HG03025 (cell line): ENCODE data around the gene DPY19L3.
A peak's percentile ranks its signal among the peaks of the same experiment; 100 is the strongest.
"Not testable (repeated sequence)": the region's sequence is repeated elsewhere in the genome, so short reads cannot be mapped to it uniquely, and the experiment has no call there.

Source experiments
- ATAC-seq: cut with Tn5 transposase; IDR thresholded peaks from one replicate; pipeline ENCODE4 v1.9.1; 2021; ENCODE audit warnings: mild to moderate bottlenecking, moderate library complexity; ENCODE audit not compliant: unreplicated experiment, low FRiP score

The DPY19L3 gene

DNA sequence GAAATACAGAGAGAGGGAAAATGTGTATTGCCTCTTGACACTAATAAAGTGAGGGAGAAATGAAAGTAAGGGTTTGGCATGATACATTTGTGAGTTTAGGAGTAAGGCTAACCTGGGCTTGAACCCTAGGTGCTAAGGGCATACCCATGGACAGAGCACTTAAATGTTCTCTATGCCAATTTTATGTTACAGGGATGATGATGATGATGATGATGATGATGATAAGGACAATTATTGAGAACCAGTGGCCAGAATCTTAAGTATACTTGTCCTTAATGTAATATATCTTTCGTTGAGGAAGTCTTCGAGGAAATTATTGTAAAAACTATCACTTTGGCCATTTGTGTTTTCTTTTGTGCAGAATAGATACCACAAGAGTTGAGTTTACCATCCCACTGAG lies 33.2 kb downstream of the DPY19L3 start:
- no peak for ATAC-seq

DNA sequence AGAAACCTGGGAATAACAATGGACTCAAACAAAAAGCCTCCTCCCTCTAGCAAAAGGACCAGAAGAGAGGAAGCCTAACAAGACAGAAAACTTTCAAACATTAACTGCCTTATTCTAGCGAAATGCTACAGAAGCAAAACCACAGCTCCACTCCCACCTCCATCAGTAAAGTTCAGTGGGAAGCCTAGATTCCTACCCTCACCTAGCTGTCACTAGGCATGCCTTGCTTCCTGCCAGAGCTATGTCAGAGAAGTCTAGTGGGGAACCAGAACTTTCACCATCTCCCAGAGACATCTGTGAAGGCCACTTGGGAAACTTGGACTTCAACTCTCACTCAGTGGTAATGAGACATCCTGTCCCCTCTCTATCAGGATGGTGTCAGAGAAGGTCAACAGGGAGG lies 37.1 kb downstream of the DPY19L3 start:
- no peak for ATAC-seq

DNA sequence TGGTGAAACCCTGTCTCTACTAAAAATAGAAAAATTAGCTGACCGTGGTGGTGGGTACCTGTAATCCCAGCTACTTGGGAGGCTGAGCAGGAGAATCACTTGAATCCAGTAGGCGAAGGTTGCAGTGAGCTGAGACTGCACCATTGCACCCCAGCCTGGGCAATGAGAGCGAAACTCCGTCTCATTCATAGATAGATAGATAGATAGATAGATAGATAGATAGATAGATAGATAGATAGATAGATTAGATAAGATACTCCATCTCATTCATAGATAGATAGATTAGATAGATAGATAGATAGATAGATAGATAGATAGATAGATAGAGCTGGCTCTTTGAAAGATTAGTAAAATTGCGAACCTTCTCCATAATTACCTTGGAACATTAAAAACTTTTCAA lies 42.0 kb downstream of the DPY19L3 start:
- ATAC-seq: not testable (repeated sequence)

DNA sequence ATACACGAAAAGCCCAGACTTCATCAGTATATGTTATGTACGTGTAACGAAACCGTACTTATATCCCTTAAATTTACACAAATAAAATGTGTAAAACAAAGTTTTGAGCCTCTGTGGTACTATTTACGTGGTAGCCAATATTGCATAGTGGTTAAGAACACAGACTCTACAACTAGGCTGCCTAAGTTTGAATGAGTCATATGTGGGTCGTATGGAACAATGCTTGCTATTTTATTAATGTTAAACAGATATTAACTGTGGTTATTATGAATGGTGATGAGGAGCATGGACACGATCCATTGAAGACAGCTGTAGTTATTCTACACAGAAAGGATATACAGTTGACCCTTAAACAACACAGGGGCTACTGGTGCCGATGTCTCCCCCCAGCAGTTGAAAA lies 42.5 kb downstream of the DPY19L3 start:
- ATAC-seq: no peak

DNA sequence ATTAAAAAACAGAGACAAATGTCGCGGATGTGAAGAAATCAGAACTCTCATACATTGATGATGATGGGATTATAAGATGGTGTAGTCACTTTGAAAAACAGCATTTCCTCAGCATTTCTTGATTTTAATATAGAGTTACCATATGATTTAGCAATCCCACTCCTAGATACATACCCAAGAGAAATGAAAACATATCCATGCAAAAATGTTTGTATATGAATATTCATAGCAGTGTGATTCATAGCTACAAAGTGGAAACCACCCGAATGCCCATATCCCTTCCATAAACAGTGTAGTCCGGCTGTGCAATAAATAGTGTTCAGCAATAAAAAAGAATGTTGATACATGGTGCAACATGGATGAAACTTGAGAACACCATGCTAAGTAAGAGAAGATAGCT lies 44.6 kb downstream of the DPY19L3 start:
- ATAC-seq: no peak

DNA sequence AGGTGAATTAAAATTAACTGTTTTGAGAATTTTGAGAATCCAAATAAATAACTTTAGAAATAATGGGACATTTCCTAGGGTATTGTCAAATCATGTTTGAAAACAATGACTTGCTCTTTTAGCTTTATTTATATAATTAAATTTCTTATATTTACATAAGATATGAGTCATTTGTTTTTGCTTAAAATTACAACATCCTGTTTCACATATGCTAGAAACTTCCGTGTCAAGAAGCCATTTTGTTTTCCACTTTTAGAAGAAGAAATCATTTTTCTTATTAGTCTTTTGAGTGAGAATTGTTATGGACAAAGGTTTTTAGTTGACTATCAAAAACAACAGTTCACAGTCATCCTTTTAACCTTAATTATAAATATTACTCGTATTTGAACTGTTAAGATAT lies 48.2 kb downstream of the DPY19L3 start:
- no peak for ATAC-seq

DNA sequence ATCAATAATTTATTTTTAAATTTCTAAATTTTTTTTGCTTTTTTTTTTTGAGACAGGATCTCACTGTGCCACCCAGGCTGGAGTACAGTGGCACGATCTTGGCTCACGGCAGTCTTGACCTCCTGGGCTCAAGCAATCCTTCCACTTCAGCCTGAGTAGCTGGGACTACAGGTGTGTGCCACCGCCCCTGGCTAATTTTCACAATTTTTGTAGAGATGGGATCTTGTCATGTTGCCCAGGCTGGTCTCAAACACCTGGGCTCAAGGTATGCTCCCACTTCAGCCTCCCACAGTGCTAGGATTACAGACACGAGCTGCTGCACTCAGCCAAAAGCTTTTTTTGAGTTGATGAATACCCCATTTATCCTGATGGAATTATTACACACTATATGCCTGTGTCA lies 50.8 kb downstream of the DPY19L3 start:
- ATAC-seq: no peak

DNA sequence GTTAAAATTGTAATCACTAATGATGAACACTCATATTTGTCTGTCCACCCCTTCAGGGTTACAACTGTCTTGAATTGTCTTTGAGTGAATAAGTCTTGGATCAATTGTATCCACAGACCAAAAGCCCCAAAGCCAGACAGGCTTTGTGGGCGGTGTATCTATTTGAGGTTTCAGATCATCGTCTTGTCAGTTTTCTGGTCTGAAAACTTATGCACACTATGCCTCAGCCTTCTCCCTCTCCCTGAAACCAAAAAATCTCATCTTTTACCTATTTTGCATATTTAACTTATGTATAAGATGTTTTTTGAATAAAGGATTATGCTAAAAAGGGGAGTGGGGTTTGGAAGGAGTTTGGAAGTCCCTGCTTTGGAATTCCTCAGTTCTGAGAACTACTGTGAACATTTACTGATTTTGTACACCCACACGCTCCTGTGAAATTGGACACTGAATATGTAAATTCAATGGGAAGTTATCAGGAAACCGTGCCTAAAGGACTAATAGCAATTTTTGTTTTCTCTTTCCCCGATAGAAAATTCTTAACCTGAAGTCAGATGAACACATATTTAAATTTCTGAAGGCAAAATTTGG lies 52.1 kb downstream of the DPY19L3 start:
- no peak for ATAC-seq

DNA sequence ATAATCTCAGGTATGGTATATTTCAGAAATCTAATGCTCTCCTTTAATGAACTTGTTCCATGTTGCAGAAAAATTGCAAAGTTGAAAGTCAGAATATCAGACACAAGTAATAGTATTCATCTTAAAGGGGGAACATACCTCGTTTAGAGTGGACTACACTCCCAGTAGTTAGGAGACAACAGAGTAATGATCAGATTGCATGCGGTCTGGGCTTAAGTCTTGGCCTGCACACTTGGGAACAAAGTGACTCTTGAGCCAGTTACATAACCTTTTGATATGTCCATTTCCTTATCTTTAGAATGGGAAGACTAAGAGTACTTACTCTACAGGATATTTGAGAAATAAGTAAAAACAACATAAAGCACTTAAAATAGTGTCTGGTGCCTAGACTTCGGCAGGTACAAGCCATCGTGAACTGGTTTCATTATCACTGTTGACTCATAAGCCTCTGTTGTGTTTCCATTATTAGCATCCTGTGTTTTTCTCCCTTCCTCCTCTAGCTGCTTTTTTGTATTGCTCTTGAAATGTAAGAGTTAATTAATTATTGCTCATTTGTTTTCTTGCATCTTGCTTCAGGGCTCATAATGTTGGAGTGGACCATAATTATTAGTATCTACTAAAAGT lies 53.0 kb downstream of the DPY19L3 start:
- peak; percentile 67 for ATAC-seq

DNA sequence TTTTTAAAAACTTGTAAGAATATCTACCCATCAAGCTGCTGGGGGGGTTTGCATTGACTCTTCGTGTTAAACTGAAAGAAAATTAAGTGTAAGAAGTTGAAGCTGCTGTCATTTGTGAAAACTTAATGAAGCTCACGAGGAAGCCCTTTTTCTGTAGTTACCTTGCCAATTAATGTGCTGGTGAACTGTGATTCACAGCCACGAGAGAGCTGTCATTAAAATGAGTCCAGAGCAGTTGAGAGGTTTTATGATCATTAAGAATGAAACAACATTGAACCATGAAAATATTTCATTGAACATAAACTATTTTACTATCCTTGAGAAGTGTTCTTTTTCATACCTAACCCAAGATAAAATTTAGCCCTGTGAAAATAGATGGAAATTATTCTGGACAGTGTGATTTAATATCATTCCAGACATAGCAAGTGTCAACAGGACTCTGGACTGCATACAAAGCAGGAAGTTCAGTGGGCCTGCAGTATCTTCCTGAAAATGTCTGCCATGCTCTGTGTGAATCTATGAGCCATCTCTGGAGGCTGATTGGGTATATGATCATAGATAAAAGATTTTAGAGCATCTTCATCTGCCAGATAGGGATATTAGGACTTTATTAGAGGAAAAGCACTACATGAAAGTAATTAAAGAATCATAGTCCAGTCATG lies 53.8 kb downstream of the DPY19L3 start:
- ATAC-seq: no peak

DNA sequence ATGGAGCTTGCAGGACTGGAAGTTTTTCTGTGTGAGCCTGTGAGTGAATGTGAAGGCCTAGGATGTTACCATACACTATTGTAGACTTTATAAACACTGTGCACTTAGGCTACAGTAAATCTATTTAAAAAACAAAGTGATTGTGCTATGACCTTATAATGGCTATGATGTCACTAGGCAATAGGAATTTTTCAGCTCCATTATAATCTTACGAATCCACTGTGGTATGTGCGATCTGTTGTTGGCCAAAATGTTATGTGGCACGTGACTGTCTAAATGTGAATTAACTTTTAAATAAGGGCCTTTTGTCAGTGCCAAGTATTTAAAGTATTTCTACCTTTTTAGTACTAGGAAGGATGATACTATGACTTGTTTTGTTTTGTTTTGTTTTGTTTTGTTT lies 54.9 kb downstream of the DPY19L3 start:
- ATAC-seq: no peak

DNA sequence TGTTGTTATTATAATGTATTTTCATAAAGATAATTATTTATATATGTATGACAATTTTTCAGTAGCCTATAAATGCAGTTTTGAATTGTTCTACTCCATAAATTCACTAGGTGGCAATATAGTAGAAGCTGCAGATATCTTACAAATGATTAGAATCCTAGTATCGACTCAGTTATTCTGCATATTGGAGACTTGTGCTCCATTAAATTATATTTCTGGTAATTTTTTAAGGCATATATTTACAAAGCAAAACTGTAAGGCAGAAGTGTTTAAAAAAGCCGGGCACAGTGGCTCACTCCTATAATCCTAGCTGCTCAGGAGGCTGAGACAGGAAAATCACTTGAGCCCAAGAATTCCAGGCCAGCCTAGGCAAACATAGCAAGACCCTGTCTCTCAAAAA lies 58.7 kb downstream of the DPY19L3 start:
- no peak for ATAC-seq

DNA sequence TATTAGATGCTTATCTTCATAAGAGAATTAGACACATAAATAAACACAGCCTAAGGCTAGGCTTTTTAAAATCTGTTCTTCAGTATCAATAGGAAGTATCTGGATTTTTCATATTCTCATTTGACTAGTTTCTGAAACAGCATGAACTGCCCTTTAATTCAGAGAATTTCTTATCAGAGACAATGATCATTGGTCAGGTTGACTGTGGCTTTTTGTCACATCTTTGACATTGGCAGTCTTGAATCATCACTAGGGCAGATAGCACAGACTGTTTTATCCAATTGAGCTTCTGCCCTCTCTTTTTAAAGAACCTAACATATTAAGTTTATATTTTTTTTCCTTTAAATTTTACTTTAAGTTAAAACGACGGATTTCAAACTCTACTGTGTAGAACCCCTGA lies 59.6 kb downstream of the DPY19L3 start:
- ATAC-seq: no peak

DNA sequence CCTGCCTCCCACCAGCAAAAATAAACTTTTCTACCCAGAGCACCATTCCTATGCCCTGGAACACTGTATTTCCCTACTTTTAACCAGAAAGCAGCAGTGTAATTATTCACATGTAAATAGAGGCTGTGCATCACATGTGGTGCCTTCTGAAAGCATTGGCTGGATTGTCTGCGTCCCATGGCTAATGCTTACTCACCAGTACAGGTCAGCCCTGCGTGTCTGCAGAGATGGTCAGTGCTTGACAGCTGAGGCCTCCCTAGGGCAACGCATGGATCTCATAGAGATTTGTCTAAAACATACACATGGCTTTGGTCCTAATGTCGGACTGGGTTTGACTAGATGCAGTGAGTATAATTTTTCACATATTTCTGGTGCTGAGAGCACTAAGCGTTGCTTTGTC lies 64.2 kb downstream of the DPY19L3 start:
- no peak for ATAC-seq

DNA sequence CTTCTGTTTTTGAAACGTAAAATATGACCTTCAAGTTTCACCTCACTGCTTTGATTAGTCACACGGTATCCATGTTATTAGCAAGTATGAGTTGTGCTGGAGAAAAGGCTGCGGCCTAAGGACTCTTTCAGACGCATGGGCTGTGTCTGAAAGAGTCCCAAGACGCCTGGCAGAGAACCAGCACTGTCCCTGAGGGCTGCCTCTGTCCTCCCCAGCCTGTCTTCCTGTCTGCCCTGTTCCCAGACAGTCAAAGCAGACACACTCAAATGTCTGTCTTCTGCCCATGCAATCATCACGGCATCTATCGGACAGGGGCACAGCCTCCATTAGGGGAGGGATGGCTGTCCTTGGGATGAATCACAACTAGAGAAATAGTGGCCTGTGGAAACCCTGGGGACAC lies 65.5 kb downstream of the DPY19L3 start:
- ATAC-seq: no peak

DNA sequence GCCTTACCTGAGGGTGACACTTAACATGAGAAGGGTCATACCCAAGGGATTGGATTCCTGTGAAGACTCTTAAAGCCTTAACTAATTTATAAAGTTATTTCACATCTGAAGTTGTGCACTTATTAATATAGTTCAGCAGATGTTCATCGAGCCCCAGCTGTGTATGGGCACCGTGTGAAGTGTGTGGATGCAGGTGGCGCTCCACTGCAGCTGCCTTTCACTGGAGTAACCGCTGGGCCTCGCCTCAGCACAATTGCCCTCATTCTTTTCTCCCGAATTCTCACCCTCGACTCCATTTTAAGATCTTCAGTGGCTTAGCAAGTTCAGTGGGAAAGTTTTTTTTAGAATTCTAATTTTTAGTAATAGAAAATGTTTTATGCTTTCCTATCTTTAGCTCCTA lies 66.2 kb downstream of the DPY19L3 start:
- no peak for ATAC-seq

DNA sequence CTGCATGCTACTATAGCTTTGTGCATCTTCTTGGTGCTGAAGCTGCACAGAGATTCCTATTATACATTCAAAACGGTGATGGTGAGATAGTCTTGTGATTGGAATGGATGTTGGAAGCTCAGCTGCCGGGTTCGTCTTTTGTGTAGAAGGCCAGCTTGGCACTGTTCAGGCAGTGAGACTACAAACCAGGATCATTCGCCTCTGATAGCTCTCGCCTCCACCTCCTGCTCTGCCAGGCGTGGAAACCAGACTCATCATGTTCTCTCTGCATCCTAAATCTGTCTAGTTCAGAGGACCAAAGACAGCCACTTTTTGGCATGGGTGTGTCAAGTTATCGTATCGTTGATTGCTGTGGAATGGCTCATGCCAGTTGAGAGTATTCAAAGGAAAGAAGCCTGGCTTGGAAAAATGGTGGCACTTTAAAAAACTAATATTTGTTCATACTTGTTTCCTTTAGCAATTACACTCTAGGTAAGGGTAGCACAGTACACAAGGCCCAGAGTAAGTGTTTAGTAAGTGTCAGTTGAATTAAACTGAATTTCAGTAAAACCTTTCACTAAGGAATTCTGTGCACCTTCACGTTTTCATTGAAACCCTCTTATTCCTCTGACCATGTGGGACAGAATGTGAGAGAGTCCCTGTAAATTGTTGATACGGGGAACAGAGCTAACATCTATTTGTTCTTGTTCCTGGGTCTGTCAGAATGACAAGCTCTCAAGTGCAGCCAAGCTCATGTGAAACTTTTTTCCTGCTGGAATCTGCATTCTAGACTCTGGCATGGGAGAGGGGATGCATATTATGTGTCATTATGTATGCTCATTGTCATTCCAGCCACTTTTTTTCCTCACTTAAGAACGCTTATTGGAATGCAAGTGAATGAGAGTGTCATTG lies 69.8 kb downstream of the DPY19L3 start:
- no peak for ATAC-seq

DNA sequence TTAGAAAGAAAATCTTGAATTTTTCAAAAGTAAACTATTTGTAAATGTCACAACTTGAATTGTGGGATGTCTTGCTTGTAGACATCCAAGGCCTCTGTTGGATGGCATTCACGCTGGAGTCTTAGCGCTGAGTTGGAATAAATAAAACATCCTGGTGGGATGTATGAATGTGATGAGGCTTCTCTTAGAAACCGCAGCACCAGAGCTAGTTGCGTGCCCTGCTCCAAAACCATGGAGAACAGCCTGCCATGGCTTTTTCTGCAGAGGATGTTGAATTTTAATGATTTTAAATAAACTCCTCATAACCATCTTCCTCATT lies 70.4 kb downstream of the DPY19L3 start:
- ATAC-seq: no peak

DNA sequence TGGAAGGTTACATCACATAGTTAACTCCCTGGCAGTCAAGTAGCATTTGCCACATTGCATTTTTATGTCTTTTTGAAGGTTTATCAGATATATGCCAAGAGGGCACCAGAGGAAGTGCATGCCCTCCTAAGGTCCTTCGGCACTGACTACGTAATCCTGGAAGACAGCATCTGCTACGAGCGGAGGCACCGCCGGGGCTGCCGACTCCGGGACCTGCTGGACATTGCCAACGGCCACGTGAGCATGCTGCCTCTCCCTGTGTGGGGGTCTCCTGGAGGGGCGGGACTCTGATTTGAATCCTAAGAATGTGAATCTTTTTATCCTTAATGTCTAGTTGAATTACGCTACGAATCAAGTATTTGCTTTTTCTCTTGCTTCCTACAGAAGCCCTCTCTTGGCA lies 74.8 kb downstream of the DPY19L3 start:
- ATAC-seq: no peak

DNA sequence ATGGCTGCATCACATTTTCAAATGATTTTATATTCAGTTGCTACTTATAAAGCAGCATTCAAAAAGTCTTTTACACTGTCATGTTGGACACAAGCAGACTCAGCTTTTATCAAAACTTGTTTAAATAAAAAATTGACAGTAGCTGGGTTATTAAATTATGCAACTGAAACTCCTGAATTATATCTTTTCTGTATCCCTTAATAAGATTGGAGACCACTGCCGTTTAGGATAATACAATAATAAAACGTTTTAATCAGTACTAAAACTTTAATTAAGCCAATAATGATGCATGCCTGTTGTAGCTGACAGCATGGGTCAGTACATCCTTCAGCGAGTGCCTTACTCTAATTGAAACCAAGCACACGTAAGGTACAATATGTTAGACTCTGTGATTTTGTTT lies 78.0 kb downstream of the DPY19L3 start:
- ATAC-seq: no peak

DNA sequence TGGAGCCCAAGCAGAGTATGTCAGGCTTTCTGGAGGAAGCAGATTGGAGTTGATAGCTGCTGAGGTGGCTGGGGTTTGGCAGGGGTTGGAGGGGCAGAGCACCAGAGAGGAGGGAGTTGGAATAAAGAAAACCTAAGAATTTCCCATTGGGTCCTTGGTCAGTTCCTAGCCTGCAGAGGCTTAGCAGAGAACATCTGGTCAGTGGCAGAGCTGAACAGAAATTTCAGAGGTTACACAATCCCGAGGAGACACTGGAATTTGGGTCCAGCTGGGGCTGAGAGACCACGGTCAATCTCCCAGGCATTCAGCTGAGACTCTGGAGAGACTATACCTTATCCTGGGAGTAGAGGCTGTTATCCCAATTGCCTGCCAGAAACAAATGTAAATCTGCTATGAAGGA lies 84.4 kb downstream of the DPY19L3 start:
- no peak for ATAC-seq
